ENCODE data around the gene CC2D1A. TPM values are rescaled to one million over a fixed set of nuclear protein-coding genes. Genes with fewer than 3 reads are reported as not detected.

CC2D1A gene
- polyA plus RNA-seq, 1 of the 3 experiments (the other 2 are of a cell fraction): 24.2 TPM

DNA sequence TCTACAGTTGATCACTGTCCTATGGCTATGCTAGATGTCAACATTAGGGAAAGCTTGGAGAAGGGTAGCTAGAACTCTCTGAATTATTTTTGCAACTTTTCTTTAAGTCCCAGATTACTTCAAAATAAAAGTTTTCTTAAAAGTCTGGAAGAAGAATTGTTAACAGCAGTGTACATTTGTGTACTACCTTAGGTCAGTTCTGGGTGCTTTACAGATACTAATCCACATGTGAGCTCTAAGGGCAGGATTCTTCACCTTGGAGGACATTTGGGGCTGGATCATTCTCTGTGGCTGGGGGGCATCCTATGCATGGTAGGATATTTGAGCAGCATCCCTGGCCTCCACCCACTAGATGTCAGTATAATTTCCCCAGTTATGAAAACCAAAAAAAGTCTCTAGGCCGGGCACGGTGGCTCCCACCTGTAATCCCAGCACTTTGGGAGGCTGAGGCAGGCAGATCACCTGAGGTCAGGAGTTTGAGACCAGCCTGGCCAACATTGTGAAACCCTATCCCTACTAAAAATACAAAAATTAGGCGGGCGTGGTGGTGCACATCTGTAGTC lies 2.9 kb upstream of the CC2D1A start (continued):
- no peak for TF ChIP-seq REST (IDR thresholded peaks at IDR 0.05; ENCODE audit: low read depth, low read length)
- TF ChIP-seq JUND (IDR thresholded peaks at IDR 0.05): no peak
- no peak for TF ChIP-seq NRF1 (IDR thresholded peaks at IDR 0.05; ENCODE audit: low read depth, low read length)

DNA sequence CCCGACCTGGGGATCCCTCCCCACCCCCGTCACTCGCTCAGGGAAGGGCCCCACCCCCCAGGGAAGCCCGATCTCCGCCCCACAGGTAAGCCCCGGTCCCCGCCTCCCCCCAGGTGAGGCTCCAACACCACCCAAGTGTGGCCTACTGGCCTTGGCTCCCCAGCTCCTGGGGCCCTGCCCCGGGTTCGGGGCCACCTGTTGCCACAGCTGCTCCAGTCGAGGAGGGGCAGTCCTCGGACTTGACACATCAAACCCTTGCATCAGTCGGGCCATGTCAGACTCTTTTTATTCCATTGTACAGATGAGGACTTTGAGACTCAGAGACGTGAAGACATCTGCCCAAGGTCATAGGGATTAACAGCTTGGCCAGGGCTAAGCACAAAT lies 512 bp downstream of the CC2D1A start:
- Histone ChIP-seq H3F3A (replicated peaks; ENCODE audit: insufficient read depth) (peaks cover 6% of the 10 kb centered on the region), H3K79me2 (ENCODE audit: insufficient read depth) (0 out of 2 replicates have a peak, but pooled peaks cover 10% of the 10 kb centered on the region), H2AFZ (ENCODE audit: low read depth) (peak overlapping the region; percentile 91; the same call in 1 of the 2 replicates), H3K4me2 (peak overlapping the region; percentile 83), H3K27ac (ENCODE audit: low read depth in 2 of 2, low read length in 1 of 2) (no peak overlapping the region; a peak in 1 of 4 replicates), H3K27me3 (ENCODE audit: insufficient read depth) (no peaks in the 10 kb centered on the region), H4K20me1 (ENCODE audit: insufficient read depth) (no peaks in the 10 kb centered on the region), H3K9me2 (no peaks in the 10 kb centered on the region), H3K9ac (peak overlapping the region; percentile 75), H3K4me1 (ENCODE audit: control insufficient read depth in 1 of 2, insufficient read depth in 2 of 2, low read depth in 1 of 2, low read length in 1 of 2) (peaks cover 0 to 9% of the 10 kb centered on the region in 2 experiments; a peak in 1 of 4 replicates), H3K4me3 (ENCODE audit: low read depth in 2 of 2, low read length in 1 of 2) (peak overlapping the region; percentile 65 to 79), H3K9me3 (no peaks in the 10 kb centered on the region), H3K36me3 (replicated peaks in 1 of 2; ENCODE audit: control insufficient read depth in 1 of 2, insufficient read depth in 2 of 2, low read length in 1 of 2) (peaks cover 0 to 2% of the 10 kb centered on the region in 2 experiments)
- TF ChIP-seq RXRA (IDR thresholded peaks at IDR 0.05; ENCODE audit: borderline replicate concordance, low read depth) (no peak), RCOR1 (IDR thresholded peaks at IDR 0.05; ENCODE audit: low read length) (no peak), TEAD4 (IDR thresholded peaks at IDR 0.05; ENCODE audit: borderline replicate concordance, insufficient read depth) (no peak), ELF1 (IDR thresholded peaks at IDR 0.05) (no peak), NRF1 (IDR thresholded peaks at IDR 0.05; ENCODE audit: low read depth, low read length) (no peak), FOXJ3 (CRISPR knock-in tag; IDR thresholded peaks at IDR 0.05) (no peak)
- CTCF ChIA-PET: interaction anchor here (0.9 to 2.3 kb wide), 7 partner anchors 15 to 167 kb away, joined by 3 to 6 read pairs (median 3); partner anchors contain the start of genes IL27RA, MISP3 and PODNL1
- 16% methylated on average over 7 of the region's 13 CpGs for WGBS (ENCODE audit: low lambda C conversion rate)
- POLR2A ChIA-PET: no interaction called here
- peak; percentile 56 for DNase-seq

DNA sequence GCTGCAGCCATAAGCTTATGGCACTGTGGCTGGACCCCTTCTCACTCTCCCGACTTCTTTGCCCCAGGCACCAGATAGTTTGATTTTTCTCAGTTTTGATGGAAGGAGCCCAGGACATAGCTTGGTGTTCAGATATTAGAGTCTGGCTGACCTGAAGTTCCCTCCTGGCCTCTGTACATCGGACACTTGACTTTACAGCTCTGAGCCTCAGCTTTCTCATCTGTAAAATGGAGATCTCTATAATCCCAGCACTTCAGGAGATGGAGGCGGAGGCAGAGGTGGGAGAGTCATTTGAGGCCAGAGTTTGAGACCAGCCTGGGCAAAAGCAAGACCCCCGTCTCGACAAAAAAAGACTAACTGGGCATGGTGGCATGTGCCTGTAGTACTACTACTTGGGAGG lies 909 bp downstream of the CC2D1A start:
- peaks cover 6% of the 10 kb centered on the region for H3F3A ChIP-seq (replicated peaks; ENCODE audit: insufficient read depth)
- H4K20me1 ChIP-seq (ENCODE audit: insufficient read depth): no peaks in the 10 kb centered on the region
- TF ChIP-seq POLR2AphosphoS5 (IDR thresholded peaks at IDR 0.05; ENCODE audit: low read depth, low read length) (no peak), CHD2 (IDR thresholded peaks at IDR 0.05; ENCODE audit: low read length, partially characterized antibody) (no peak), RFX5 (IDR thresholded peaks at IDR 0.05; ENCODE audit: low read length) (no peak), EP300 (IDR thresholded peaks at IDR 0.05; ENCODE audit: borderline replicate concordance in 1 of 2, low read depth in 1 of 2, low read length in 1 of 2) (no peak), RCOR1 (IDR thresholded peaks at IDR 0.05; ENCODE audit: low read length) (no peak), JUND (IDR thresholded peaks at IDR 0.05) (no peak), MXI1 (IDR thresholded peaks at IDR 0.05; ENCODE audit: low read depth, low read length) (no peak), ELF1 (IDR thresholded peaks at IDR 0.05) (no peak), PBX3 (IDR thresholded peaks at IDR 0.05) (no peak), NRF1 (IDR thresholded peaks at IDR 0.05; ENCODE audit: low read depth, low read length) (no peak), YY1 (IDR thresholded peaks at IDR 0.05; ENCODE audit: low read depth) (no peak), SIN3A (IDR thresholded peaks at IDR 0.05; ENCODE audit: borderline replicate concordance, low read depth, low read length) (no peak)
- TF ChIP-seq, protein P1, sequence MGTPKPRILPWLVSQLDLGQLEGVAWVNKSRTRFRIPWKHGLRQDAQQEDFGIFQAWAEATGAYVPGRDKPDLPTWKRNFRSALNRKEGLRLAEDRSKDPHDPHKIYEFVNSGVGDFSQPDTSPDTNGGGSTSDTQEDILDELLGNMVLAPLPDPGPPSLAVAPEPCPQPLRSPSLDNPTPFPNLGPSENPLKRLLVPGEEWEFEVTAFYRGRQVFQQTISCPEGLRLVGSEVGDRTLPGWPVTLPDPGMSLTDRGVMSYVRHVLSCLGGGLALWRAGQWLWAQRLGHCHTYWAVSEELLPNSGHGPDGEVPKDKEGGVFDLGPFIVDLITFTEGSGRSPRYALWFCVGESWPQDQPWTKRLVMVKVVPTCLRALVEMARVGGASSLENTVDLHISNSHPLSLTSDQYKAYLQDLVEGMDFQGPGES (IDR thresholded peaks at IDR 0.05; ENCODE audit: low read depth, low read length): no peak
- TF ChIP-seq, protein P2, sequence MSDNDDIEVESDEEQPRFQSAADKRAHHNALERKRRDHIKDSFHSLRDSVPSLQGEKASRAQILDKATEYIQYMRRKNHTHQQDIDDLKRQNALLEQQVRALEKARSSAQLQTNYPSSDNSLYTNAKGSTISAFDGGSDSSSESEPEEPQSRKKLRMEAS (IDR thresholded peaks at IDR 0.05; ENCODE audit: low read depth): no peak
- POLR2A ChIA-PET: no interaction called here
- H2AFZ ChIP-seq (ENCODE audit: low read depth): peak overlapping the region; percentile 91; the same call in 1 of the 2 replicates
- no peaks in the 10 kb centered on the region for H3K9me2 ChIP-seq
- peak overlapping the region; percentile 65 to 79 for H3K4me3 ChIP-seq (ENCODE audit: low read depth in 2 of 2, low read length in 1 of 2)
- H3K9ac ChIP-seq: 0 out of 2 replicates have a peak overlapping the region, but pooled peaks have one; percentile 75
- H3K27me3 ChIP-seq (ENCODE audit: insufficient read depth): no peaks in the 10 kb centered on the region
- CTCF ChIA-PET: interaction anchor here (0.9 to 2.3 kb wide), 7 partner anchors 14 to 167 kb away, joined by 3 to 6 read pairs (median 3); partner anchors contain the start of genes IL27RA, MISP3 and PODNL1
- H3K79me2 ChIP-seq (ENCODE audit: insufficient read depth): 0 out of 2 replicates have a peak, but pooled peaks cover 10% of the 10 kb centered on the region
- DNase-seq: no peak
- H3K27ac ChIP-seq (ENCODE audit: low read depth in 2 of 2, low read length in 1 of 2): no peak overlapping the region
- H3K4me2 ChIP-seq: peak overlapping the region; percentile 83
- WGBS (ENCODE audit: low lambda C conversion rate): 87% methylated on average over 5 of the region's 5 CpGs
- H3K36me3 ChIP-seq (replicated peaks in 1 of 2; ENCODE audit: control insufficient read depth in 1 of 2, insufficient read depth in 2 of 2, low read length in 1 of 2): peaks cover 0 to 2% of the 10 kb centered on the region in 2 experiments
- H3K4me1 ChIP-seq (ENCODE audit: control insufficient read depth in 1 of 2, insufficient read depth in 2 of 2, low read depth in 1 of 2, low read length in 1 of 2): peaks cover 0 to 9% of the 10 kb centered on the region in 2 experiments; a peak in 1 of 4 replicates
- no peaks in the 10 kb centered on the region for H3K9me3 ChIP-seq
